Liver (tissue), 9 donors: ENCODE measurements around the gene KCNQ4. TPM values are rescaled to one million over a fixed set of nuclear protein-coding genes. Genes with fewer than 3 reads are reported as not detected.
A peak's percentile ranks its signal among the peaks of the same experiment; 100 is the strongest.

Experiments used
- DNase-seq: peaks from one replicate; pipeline ENCODE4 v3.0.0-alpha.2; 2017; ENCODE audit warnings: low spot score
- H3K27ac ChIP-seq, 2 donors: one replicate each; pipeline ENCODE4 v1.7.0; 2013; ENCODE audit warnings: inconsistent platforms in 2 of 2, low read length in 2 of 2, control low read depth in 1 of 2, low read depth in 1 of 2, mild to moderate bottlenecking in 1 of 2
- H3K27me3 ChIP-seq, 4 donors: one replicate each; pipeline versions ENCODE4 v1.6.1 to v1.7.0; 2013; ENCODE audit warnings: low read length in 3 of 4, inconsistent platforms in 1 of 4, mild to moderate bottlenecking in 1 of 4, moderate library complexity in 1 of 4; ENCODE audit not compliant: control insufficient read depth in 4 of 4, insufficient read depth in 4 of 4
- H3K36me3 ChIP-seq, 4 donors: one replicate each; pipeline versions ENCODE4 v1.6.1 to v1.7.0; 2013; ENCODE audit warnings: low read length in 3 of 4, mild to moderate bottlenecking in 3 of 4, low read depth in 1 of 4, moderate library complexity in 1 of 4; ENCODE audit not compliant: control insufficient read depth in 4 of 4, insufficient read depth in 3 of 4
- H3K4me1 ChIP-seq, 4 donors: one replicate each; pipeline versions ENCODE4 v1.6.1 to v1.7.0; 2013; ENCODE audit warnings: low read length in 3 of 4, mild to moderate bottlenecking in 3 of 4, moderate library complexity in 1 of 4; ENCODE audit not compliant: control insufficient read depth in 4 of 4, insufficient read depth in 4 of 4
- H3K4me3 ChIP-seq, 3 donors: one replicate each; pipeline versions ENCODE4 v1.6.1 to v1.7.0; 2013; ENCODE audit warnings: low read length in 3 of 3, control low read depth in 1 of 3, low read depth in 1 of 3, mild to moderate bottlenecking in 1 of 3
- H3K9ac ChIP-seq, 2 donors: one replicate each; pipeline ENCODE4 v1.7.0; 2013; ENCODE audit warnings: low read length in 2 of 2, mild to moderate bottlenecking in 2 of 2, moderate library complexity in 2 of 2, control low read depth in 1 of 2, low read depth in 1 of 2
- H3K9me3 ChIP-seq, 4 donors: one replicate each; pipeline versions ENCODE4 v1.6.1 to v1.7.0; 2013; ENCODE audit warnings: low read length in 3 of 4; ENCODE audit not compliant: control insufficient read depth in 4 of 4
- FOXA1 ChIP-seq: IDR thresholded peaks from 2 replicates; pipeline ENCODE4 v1.6.1; 2016; ENCODE audit warnings: antibody characterized with exemption
- GABPA ChIP-seq, 2 donors: IDR thresholded peaks in 1 of 2; conservative IDR thresholded peaks in 1 of 2; 2 replicates each; pipeline ENCODE4 v1.6.1; 2016; ENCODE audit warnings: antibody characterized with exemption in 2 of 2, mild to moderate bottlenecking in 1 of 2, moderate library complexity in 1 of 2
- HNF4A ChIP-seq, 2 donors: conservative IDR thresholded peaks; 2 replicates each; pipeline ENCODE4 v1.6.1; 2016; ENCODE audit warnings: antibody characterized with exemption in 2 of 2, mild to moderate bottlenecking in 2 of 2
- JUND ChIP-seq, 2 donors: IDR thresholded peaks; 2 replicates each; pipeline ENCODE4 v1.6.1; 2016; ENCODE audit warnings: antibody characterized with exemption in 2 of 2
- NR2F2 ChIP-seq: IDR thresholded peaks from 2 replicates; pipeline ENCODE4 v1.6.1; 2016; ENCODE audit warnings: antibody characterized with exemption
- RAD21 ChIP-seq, 2 donors: IDR thresholded peaks; 2 replicates each; pipeline ENCODE4 v1.6.1; 2016; ENCODE audit warnings: antibody characterized with exemption in 2 of 2, mild to moderate bottlenecking in 2 of 2
- RXRA ChIP-seq, 2 donors: IDR thresholded peaks; 2 replicates each; pipeline ENCODE4 v1.6.1; 2017 to 2018; ENCODE audit warnings: antibody characterized with exemption in 2 of 2, mild to moderate bottlenecking in 1 of 2
- SP1 ChIP-seq: IDR thresholded peaks from 2 replicates; pipeline ENCODE4 v1.6.1; 2018; ENCODE audit warnings: antibody characterized with exemption, mild to moderate bottlenecking
- TAF1 ChIP-seq: conservative IDR thresholded peaks from 2 replicates; pipeline ENCODE4 v1.6.1; 2016; ENCODE audit warnings: antibody characterized with exemption, mild to moderate bottlenecking
- YY1 ChIP-seq: IDR thresholded peaks from 2 replicates; pipeline ENCODE4 v1.6.1; 2016; ENCODE audit warnings: antibody characterized with exemption, mild to moderate bottlenecking
- ZBTB33 ChIP-seq: IDR thresholded peaks from 2 replicates; pipeline ENCODE4 v1.6.1; 2016; ENCODE audit warnings: antibody characterized with exemption
- WGBS: extraction: QIAGEN DNeasy Blood & Tissue Kit; methylation state at CpG from one replicate; pipeline ENCODE4 v1.1.7; 2013; 5-methylcytosine and 5-hydroxymethylcytosine counted together
- polyA plus RNA-seq, 2 donors: library from polyadenylated mRNA; stranded (reverse) in 1 of 2; unstranded in 1 of 2; fragments of 200-250 nt in 1 of 2; fragments of >200 nt in 1 of 2; fragmentation: Nextera tagmentation in 1 of 2; extraction: Ambion mirVana in 1 of 2; gene quantifications; one replicate each; pipeline versions ENCODE4 v1.2.1 to v1.2.3, GENCODE V29; 2013 to 2015
- total RNA-seq, 2 donors: library from RNA; depleted of rRNA; stranded (reverse); fragments of >200 nt; gene quantifications; one replicate each; pipeline ENCODE4 v1.2.3, GENCODE V29; 2014
- TF ChIP-seq, protein P1 (sequence below): IDR thresholded peaks from 2 replicates; pipeline ENCODE4 v1.6.1; 2016; ENCODE audit warnings: antibody characterized with exemption
- TF ChIP-seq, protein P2 (sequence below): IDR thresholded peaks from 2 replicates; pipeline ENCODE4 v1.6.1; 2016; ENCODE audit warnings: antibody characterized with exemption
- TF ChIP-seq, protein P3 (sequence below): IDR thresholded peaks from 2 replicates; pipeline ENCODE4 v1.6.1; 2016; ENCODE audit warnings: antibody characterized with exemption, mild to moderate bottlenecking
- donor health status: healthy.
- donor health status: healthy.
- donor health status: healthy.
- donor health status: healthy.
- donor health status: healthy.

Gene KCNQ4
- total and polyA plus RNA-seq, 4 donors = 0.10 to 2.1 (median 0.27) TPM

GRCh38 chr1:40855513-40855912, 71.9 kb downstream of the KCNQ4 start:
- no peak overlapping the region for H3K4me3 ChIP-seq
- no peak overlapping the region for H3K9ac ChIP-seq
- no peaks in the 10 kb centered on the region for H3K27me3 ChIP-seq
- H3K27ac ChIP-seq = no peak overlapping the region
- H3K36me3 ChIP-seq = no peaks in the 10 kb centered on the region
- 88% methylated on average over 6 of the region's 6 CpGs for WGBS
- H3K9me3 ChIP-seq = no peaks in the 10 kb centered on the region
- no peak for TF ChIP-seq ZBTB33
- TF ChIP-seq RAD21 (IDR thresholded peaks at IDR 0.05) = peak in 1 of 2 donors; percentile 20
- TF ChIP-seq GABPA (IDR thresholded peaks at IDR 0.05 in 1 of 2, conservative IDR thresholded peaks at IDR 0.05 in 1 of 2) = no peak
- TF ChIP-seq HNF4A (conservative IDR thresholded peaks at IDR 0.05) = no peak
- no peak for TF ChIP-seq YY1
- DNase-seq = no peak
- H3K4me1 ChIP-seq = peaks cover 0 to 4% (median 3%) of the 10 kb centered on the region in 4 donors

DNA sequence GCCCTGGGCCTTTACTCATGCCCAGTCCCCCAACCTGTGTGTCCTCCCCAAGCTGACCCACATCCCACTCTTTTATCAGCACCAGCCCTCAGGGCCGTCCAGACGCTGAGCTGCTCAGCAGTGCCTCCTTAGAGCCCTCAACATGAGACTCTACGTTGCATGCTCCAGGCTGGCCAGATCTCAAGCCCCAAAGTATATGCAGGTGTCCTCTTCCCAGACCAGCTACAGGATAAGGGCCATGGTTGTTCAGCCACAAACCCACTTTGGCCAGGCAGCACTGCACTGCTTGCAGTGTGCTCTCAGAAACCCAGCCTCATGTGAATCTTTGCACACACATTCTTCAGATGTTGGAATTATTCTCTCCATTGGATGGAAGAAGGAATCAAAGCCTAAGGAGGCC, 72.5 kb downstream of the KCNQ4 start:
- Histone ChIP-seq H3K27ac (no peak overlapping the region), H3K4me3 (no peak overlapping the region), H3K4me1 (peaks cover 0 to 9% (median 7%) of the 10 kb centered on the region in 4 donors), H3K9me3 (no peaks in the 10 kb centered on the region), H3K36me3 (no peaks in the 10 kb centered on the region), H3K27me3 (no peaks in the 10 kb centered on the region), H3K9ac (no peak overlapping the region)
- no peak for TF ChIP-seq RAD21 (IDR thresholded peaks at IDR 0.05)
- TF ChIP-seq, protein P1, sequence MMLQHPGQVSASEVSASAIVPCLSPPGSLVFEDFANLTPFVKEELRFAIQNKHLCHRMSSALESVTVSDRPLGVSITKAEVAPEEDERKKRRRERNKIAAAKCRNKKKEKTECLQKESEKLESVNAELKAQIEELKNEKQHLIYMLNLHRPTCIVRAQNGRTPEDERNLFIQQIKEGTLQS = no peak
- TF ChIP-seq FOXA1 = no peak
- TF ChIP-seq, protein P2, sequence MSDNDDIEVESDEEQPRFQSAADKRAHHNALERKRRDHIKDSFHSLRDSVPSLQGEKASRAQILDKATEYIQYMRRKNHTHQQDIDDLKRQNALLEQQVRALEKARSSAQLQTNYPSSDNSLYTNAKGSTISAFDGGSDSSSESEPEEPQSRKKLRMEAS = no peak
- TF ChIP-seq ZBTB33 = no peak
- no peak for DNase-seq
- WGBS = 94% methylated on average over 3 of the region's 3 CpGs

DNA sequence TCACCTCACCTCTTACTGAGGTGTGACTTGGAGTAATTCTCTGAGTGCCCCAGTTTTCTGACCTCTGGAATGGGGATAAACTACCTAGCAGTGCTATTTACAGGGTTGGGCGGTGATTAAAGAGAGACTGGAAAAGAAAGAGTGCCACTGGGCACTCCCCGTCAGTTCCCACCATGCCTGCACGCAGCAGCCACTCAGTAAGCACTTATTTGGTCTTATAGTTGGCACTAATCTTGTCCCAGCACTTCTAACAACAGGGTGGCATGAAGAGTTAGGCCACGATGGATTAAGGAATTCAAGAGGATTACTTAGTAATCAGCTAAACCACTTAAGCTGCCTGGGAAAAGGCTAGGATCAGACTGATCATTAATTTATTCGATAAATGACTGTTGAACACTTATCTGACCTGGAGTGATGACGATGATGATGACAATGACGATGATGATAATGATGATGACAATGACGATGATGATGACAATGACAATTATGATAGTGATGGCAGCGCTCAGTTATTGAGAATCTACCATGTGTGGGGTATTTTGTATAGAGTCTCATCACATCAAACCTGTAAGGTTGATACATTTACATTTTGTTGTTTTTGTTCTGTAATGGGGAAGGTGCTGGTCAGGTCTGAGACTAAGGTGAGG, 73.2 kb downstream of the KCNQ4 start:
- Histone ChIP-seq H3K27me3 (no peaks in the 10 kb centered on the region), H3K36me3 (no peaks in the 10 kb centered on the region), H3K9me3 (no peaks in the 10 kb centered on the region), H3K4me1 (peaks cover 1 to 9% (median 7%) of the 10 kb centered on the region in 4 donors), H3K4me3 (no peak overlapping the region), H3K27ac (no peak overlapping the region), H3K9ac (no peak overlapping the region)
- 97% methylated on average over 9 of the region's 9 CpGs for WGBS
- TF ChIP-seq SP1 (no peak), GABPA (IDR thresholded peaks at IDR 0.05 in 1 of 2, conservative IDR thresholded peaks at IDR 0.05 in 1 of 2) (no peak), NR2F2 (no peak), RXRA (IDR thresholded peaks at IDR 0.05) (no peak), ZBTB33 (no peak), JUND (IDR thresholded peaks at IDR 0.05) (no peak), TAF1 (no peak)
- TF ChIP-seq, protein P2 = no peak
- TF ChIP-seq, protein P3, sequence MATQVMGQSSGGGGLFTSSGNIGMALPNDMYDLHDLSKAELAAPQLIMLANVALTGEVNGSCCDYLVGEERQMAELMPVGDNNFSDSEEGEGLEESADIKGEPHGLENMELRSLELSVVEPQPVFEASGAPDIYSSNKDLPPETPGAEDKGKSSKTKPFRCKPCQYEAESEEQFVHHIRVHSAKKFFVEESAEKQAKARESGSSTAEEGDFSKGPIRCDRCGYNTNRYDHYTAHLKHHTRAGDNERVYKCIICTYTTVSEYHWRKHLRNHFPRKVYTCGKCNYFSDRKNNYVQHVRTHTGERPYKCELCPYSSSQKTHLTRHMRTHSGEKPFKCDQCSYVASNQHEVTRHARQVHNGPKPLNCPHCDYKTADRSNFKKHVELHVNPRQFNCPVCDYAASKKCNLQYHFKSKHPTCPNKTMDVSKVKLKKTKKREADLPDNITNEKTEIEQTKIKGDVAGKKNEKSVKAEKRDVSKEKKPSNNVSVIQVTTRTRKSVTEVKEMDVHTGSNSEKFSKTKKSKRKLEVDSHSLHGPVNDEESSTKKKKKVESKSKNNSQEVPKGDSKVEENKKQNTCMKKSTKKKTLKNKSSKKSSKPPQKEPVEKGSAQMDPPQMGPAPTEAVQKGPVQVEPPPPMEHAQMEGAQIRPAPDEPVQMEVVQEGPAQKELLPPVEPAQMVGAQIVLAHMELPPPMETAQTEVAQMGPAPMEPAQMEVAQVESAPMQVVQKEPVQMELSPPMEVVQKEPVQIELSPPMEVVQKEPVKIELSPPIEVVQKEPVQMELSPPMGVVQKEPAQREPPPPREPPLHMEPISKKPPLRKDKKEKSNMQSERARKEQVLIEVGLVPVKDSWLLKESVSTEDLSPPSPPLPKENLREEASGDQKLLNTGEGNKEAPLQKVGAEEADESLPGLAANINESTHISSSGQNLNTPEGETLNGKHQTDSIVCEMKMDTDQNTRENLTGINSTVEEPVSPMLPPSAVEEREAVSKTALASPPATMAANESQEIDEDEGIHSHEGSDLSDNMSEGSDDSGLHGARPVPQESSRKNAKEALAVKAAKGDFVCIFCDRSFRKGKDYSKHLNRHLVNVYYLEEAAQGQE = no peak
- no peak for DNase-seq
